Activated CD8-positive, alpha-beta T cell treated with anti-CD3 and anti-CD28 coated beads for 36 hours (primary cell): ENCODE measurements around the gene LRRC19. TPM values are rescaled to one million over a fixed set of nuclear protein-coding genes. Genes with fewer than 3 reads are reported as not detected.
A peak's percentile ranks its signal among the peaks of the same experiment; 100 is the strongest.

Source experiments
- ATAC-seq: fragments of 200-7000 bp; cut with Tn5 transposase; one replicate; pipeline ENCODE4 v1.10.0; 2021; ENCODE audit warnings: mild to moderate bottlenecking, moderate library complexity
- CTCF ChIA-PET: fragments of 350-600 bp; sonication (Branson Sonifier 250); formaldehyde crosslinking; loops from one replicate; lab custom pipeline; 2021; ENCODE audit warnings: antibody characterized with exemption; lab: Charles Lee
- POLR2A ChIA-PET: fragments of 350-600 bp; sonication (Branson Sonifier 250); formaldehyde crosslinking; loops from one replicate; lab custom pipeline; 2021; ENCODE audit warnings: antibody characterized with exemption; lab: Charles Lee
- DNase-seq: peaks from one replicate; pipeline ENCODE4 v3.0.0-alpha.2; 2020
- H3K27ac Mint-ChIP-seq: one replicate; pipeline ENCODE4 v1.8.0; 2021; ENCODE audit warnings: mild to moderate bottlenecking, mixed read lengths
- H3K27me3 Mint-ChIP-seq: one replicate; pipeline ENCODE4 v1.8.0; 2021; ENCODE audit warnings: mixed read lengths
- H3K36me3 Mint-ChIP-seq: one replicate; pipeline ENCODE4 v1.8.0; 2021; ENCODE audit warnings: low read depth, mixed read lengths
- H3K4me1 Mint-ChIP-seq: one replicate; pipeline ENCODE4 v1.8.0; 2021; ENCODE audit warnings: low read depth, mixed read lengths
- H3K4me3 Mint-ChIP-seq: one replicate; pipeline ENCODE4 v1.8.0; 2021; ENCODE audit warnings: mild to moderate bottlenecking, moderate library complexity, mixed read lengths
- H3K9me3 Mint-ChIP-seq: one replicate; pipeline ENCODE4 v1.8.0; 2021; ENCODE audit warnings: mixed read lengths
- intact Hi-C: fragments of 100-400 bp; cut with micrococcal nuclease; formaldehyde crosslinking; loops from one replicate; pipeline ENCODE4 v1.10.0; 2022
- total RNA-seq, 2 experiments: library from RNA; stranded (reverse); gene quantifications; one replicate each; pipeline ENCODE4 v1.2.3, GENCODE V29; 2021
- TF ChIP-seq, protein P1 (sequence below): fragments of 200-600 bp; IDR thresholded peaks from one replicate; pipeline ENCODE4 v1.8.0; 2022; ENCODE audit warnings: antibody characterized with exemption, mild to moderate bottlenecking

Gene LRRC19
- total RNA-seq, 2 experiments from 2014 or later = not detected

DNA sequence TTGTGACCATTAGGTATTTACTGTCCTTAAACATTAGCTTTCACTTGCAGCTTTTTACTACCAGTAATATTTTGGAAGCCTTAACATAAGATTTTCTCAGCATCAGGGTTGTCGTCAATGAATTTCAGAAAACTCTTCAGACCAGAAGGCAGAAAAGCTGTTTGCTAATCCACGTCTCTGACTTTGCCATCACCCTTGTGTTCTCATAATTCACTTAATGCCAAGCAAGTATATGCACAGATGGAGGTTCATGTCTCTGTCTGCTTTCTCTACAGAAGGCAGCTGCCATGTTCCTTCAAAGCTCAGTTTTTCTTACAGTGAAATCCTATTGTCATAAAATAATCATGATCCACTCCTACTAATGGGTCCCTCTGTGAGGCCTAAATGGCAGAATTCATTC lies 37.7 kb upstream of the LRRC19 start:
- ATAC-seq (no peak), DNase-seq (no peak)
- Mint-ChIP-seq H3K27ac (no peak overlapping the region), H3K36me3 (peaks cover 3% of the 10 kb centered on the region), H3K4me3 (no peak overlapping the region), H3K4me1 (no peaks in the 10 kb centered on the region), H3K9me3 (no peaks in the 10 kb centered on the region), H3K27me3 (no peaks in the 10 kb centered on the region)
- TF ChIP-seq, protein P1, sequence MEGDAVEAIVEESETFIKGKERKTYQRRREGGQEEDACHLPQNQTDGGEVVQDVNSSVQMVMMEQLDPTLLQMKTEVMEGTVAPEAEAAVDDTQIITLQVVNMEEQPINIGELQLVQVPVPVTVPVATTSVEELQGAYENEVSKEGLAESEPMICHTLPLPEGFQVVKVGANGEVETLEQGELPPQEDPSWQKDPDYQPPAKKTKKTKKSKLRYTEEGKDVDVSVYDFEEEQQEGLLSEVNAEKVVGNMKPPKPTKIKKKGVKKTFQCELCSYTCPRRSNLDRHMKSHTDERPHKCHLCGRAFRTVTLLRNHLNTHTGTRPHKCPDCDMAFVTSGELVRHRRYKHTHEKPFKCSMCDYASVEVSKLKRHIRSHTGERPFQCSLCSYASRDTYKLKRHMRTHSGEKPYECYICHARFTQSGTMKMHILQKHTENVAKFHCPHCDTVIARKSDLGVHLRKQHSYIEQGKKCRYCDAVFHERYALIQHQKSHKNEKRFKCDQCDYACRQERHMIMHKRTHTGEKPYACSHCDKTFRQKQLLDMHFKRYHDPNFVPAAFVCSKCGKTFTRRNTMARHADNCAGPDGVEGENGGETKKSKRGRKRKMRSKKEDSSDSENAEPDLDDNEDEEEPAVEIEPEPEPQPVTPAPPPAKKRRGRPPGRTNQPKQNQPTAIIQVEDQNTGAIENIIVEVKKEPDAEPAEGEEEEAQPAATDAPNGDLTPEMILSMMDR = no peak
- CTCF ChIA-PET = no interaction called here
- POLR2A ChIA-PET = no interaction called here
- intact Hi-C loops = no loop called here

DNA sequence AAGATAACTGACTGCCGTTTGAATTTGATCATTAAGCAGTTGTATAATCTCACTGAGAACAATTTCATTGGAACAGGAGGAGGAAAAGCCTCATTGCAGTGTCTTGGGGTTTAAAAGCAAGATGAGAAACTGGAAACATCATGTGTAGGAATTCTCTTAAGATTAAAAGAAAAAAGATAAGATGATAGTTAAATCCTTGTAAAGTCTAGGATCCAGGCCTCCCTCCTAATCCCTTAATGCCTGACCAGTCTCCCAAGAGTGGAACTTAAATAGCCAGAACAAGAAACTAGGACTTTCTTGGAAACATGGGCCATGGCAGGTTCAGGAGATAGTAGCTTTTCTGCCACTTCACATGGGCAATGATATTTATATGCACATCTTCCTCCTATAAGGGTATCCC lies 37.0 kb upstream of the LRRC19 start:
- Mint-ChIP-seq H3K4me3 (no peak overlapping the region), H3K4me1 (no peaks in the 10 kb centered on the region), H3K27me3 (no peaks in the 10 kb centered on the region), H3K36me3 (peaks cover 6% of the 10 kb centered on the region), H3K27ac (no peak overlapping the region), H3K9me3 (no peaks in the 10 kb centered on the region)
- TF ChIP-seq, protein P1 = no peak
- ChIA-PET POLR2A (no interaction called here), CTCF (no interaction called here)
- no peak for DNase-seq
- intact Hi-C loops = no loop called here
- ATAC-seq = no peak

DNA sequence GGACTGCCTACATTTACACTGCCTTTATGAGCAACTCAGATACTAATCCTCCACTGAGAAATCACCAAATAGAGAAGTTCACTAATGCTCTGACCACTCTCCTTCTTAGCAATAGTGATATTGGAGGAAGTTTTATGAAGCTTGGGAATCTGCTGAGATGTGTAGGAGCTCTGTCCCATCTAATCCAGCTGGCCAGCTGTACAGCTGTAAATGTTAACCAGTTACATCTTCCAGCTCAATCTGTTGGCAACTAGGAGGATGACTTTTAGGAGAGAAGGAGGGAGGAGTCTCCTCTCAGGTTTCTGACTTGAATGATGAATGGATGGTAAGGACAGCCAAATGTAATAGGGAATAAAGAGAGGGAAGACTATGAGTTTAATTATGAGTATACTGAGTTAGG lies 36.3 kb upstream of the LRRC19 start:
- no peak for DNase-seq
- Mint-ChIP-seq H3K27me3 (no peaks in the 10 kb centered on the region), H3K4me1 (no peaks in the 10 kb centered on the region), H3K9me3 (no peaks in the 10 kb centered on the region), H3K36me3 (peaks cover 6% of the 10 kb centered on the region), H3K4me3 (no peak overlapping the region), H3K27ac (no peak overlapping the region)
- POLR2A ChIA-PET = no interaction called here
- CTCF ChIA-PET = no interaction called here
- ATAC-seq = no peak
- TF ChIP-seq, protein P1 = no peak
- intact Hi-C loops = no loop called here

DNA sequence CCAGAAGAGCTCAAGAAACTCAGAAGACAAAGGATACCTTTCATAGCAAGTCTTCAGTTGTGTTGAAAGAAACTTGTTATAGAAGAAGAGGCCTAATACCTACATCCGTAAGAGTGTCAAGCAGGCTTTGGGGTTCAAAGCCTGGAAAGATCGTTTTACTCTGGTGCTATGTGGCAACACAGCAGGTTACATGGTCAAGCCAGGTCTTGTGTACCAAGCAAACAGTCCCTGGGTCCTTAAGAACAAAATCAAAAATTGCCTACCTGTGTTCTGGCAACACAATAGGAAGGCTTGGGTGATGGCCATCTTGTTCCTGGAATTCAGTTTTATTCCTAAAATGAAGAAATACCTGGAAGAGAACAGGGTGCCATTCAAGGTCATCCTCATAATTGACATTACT lies 32.0 kb upstream of the LRRC19 start:
- Mint-ChIP-seq H3K36me3 (peaks cover 6% of the 10 kb centered on the region), H3K27ac (no peak overlapping the region), H3K9me3 (no peaks in the 10 kb centered on the region), H3K27me3 (no peaks in the 10 kb centered on the region), H3K4me3 (no peak overlapping the region), H3K4me1 (no peaks in the 10 kb centered on the region)
- no peak for DNase-seq
- intact Hi-C loops = no loop called here
- TF ChIP-seq, protein P1 = no peak
- ATAC-seq = no peak
- ChIA-PET CTCF (interaction anchor here (1.0 kb wide), 1 partner anchor 239 kb away, joined by 3 read pairs; no protein-coding TSS in a partner anchor), POLR2A (no interaction called here)

DNA sequence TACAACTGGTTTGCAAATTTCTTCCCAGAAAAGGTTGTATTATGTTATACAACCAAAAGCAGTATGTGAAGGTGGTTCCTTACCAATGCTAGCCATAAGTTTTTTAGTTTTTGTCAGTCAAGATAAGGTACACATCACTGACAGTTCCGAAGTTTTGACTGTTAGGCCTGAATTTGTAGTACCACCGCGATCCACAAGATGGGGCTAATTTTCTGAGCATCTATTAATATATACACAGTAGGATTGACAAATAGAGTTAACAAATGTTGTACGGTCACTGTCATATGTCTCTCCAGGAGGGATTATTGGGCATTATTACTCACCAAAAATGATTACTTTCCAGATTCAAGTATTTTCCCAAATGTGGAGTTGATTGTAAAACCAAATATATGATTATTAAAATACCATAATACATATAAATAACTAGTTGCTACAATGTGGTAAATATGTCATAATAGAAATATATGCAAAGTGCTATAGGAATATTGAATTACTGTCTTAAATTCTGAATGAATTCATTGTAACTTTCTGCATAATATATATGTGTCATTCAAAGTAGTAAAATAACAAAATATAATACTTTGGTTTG lies 28.4 kb upstream of the LRRC19 start:
- Mint-ChIP-seq H3K9me3 (no peaks in the 10 kb centered on the region), H3K27ac (no peak overlapping the region), H3K36me3 (peaks cover 7% of the 10 kb centered on the region), H3K4me1 (no peaks in the 10 kb centered on the region), H3K27me3 (no peaks in the 10 kb centered on the region), H3K4me3 (no peak overlapping the region)
- peak; percentile 74 for ATAC-seq
- POLR2A ChIA-PET = no interaction called here
- CTCF ChIA-PET = interaction anchor here (0.7 to 1.7 kb wide), 2 partner anchors 243 to 246 kb away, joined by 3 to 8 read pairs; no protein-coding TSS in a partner anchor
- intact Hi-C loops = loop anchor here (1.0 kb wide), 1 partner anchor 242 kb away; no protein-coding TSS in a partner anchor
- TF ChIP-seq, protein P1 = peak; percentile 80
- peak; percentile 74 for DNase-seq
